Retina (tissue), 1 donor: Measurements from ENCODE around the gene PPBP.
A peak's percentile ranks its signal among the peaks of the same experiment; 100 is the strongest.

ENCODE experiments used
- DNase-seq: peaks from one replicate; pipeline ENCODE4 v3.0.0-alpha.2; 2016

PPBP gene

DNA sequence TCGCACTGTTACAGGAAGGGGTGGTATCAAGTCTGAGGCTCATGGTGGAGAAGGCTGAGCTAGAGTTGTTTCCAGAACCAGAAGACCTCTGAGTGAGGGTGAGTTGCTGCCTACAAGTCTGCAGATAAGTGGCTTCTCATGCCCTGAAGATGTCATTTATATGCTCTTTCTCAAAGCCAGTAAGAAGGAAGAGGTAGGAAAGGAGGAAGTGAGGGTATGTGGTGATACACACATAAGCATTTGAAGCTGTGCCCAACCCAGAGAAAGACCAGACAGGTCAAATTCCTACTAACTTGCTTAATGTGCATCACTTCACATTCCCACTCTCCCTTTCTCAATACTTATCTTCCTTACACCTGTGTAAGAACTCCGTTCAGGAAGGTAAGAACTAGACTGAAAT is at the start of gene PPBP:
Gene PPBP (minus strand): TSS at position 130 of the 400 bp plus-strand sequence. CDS start 87 bp downstream, at position 43.
- no peak for DNase-seq

DNA sequence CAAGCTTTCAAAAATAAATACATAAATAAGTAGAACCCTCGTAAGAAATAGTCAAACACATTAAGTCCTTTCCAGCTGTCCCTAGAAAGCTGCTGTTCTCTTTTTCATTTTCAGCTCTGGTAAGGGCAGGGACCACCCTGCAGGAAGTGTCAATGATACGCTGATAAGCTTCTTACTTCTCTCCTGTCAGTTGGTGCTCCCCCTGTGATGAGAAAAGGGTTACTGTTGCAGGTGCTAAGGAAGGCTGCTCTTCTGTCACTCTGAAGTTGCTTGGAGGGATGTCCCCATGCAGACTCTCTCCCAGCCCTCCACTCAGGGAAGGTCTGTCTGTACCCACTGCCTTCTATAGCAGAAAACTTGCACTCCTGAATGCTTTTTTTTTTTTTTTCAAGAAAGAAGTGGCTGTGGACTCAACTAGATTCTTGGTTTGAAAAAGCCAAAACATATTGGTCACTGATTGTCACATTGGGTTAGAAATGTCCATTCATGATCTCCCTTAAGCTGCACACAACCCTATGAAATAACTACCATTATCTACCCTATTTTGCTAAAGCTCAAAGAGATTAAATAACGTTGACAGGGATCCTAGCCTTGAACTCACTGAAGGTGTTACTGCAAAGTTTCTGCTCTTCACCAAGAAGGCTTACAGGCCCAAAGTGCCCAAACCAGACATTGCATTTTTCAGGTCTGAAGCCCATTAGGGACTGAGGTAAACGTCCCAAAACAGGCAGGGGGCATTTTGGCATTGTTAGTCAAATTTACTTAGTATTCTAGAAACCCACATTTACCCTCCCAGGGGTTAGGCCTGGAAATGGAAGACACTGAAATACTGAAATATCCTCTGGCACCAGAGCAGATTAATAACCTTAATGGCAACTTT is 49.3 kb upstream of the PPBP start:
- peak; percentile 21 for DNase-seq

DNA sequence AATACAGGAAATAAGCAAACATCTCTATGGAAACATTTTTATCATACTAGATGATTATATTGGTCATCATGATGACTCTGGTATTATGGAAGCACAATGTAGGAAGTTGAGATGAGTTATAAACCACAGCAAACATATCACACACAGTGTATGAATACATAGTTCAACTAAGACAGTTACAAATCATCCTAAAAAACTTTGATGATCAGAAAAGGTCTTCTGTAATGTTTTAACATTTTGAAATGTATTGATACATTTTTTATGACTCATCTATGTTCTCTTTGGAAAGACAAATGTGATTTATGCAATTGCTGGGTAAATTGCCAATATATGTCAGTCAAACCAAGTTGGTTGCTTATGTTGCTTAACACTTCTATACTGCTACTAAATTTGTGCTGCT is 45.7 kb upstream of the PPBP start:
- DNase-seq: no peak

DNA sequence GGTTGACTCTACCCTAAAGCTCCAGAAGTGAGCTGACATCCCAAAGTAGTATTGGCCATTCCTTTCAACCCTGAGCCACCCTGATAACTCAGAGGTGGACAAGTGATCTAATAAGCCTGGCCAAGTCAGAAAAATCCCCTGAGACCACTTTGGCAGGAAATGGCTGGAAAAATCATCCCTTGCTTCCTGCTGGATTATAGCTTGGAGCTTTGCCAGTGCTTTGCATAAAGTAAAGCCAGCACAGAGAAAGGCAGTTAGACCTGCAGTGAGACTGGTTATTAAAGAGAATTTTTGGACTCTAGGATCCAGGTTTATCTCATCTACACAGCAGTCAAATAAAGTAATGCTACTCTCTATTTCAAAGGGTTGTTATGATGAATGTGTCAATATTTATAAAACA is 44.1 kb upstream of the PPBP start:
- no peak for DNase-seq

DNA sequence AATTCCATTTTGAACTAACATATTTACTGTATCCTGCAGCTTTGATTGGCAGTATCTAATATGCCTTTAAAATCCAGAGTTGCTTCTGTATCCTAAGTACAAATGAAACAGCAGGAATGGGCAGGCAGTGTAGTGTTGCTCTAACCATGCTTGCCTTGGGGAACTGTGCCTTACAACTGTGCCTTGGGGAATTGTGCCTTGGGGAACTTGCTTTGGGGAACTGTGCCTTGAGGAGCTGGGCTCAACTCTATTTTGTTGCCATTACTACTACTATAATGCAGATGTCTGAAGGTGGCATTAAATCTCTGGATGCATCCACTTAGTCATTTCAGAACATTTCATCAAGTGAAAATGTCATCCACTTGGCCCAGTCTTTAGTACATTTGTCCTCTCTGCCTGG is 43.6 kb upstream of the PPBP start:
- no peak for DNase-seq

- no peak for DNase-seq
Measured at GRCh38 chr4:74030285-74030684, 42.3 kb upstream of the PPBP start.

DNA sequence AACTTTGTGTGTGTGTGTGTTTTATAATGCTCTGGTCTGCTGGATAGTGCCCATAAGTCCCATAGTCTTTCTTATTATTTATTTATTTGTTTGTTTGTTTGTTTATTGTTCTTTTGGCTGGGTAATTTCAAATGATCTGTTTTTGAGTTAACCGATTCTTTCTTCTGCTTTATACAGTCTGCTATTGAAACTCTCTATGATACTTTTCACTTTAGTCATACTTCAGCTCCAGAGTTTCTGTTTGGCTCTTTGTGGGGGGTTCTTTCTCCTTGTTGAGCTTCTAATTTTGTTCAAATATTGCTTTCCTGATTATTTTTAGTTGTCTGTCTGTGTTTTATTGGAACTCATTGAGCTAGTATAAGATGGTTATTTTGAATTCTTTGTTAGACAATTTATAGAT is 40.5 kb upstream of the PPBP start:
- DNase-seq: no peak

GRCh38 chr4:74023709-74024108 is 35.7 kb upstream of the PPBP start:
- DNase-seq: no peak

GRCh38 chr4:74021601-74022000 is 33.6 kb upstream of the PPBP start:
- DNase-seq: no peak

DNA sequence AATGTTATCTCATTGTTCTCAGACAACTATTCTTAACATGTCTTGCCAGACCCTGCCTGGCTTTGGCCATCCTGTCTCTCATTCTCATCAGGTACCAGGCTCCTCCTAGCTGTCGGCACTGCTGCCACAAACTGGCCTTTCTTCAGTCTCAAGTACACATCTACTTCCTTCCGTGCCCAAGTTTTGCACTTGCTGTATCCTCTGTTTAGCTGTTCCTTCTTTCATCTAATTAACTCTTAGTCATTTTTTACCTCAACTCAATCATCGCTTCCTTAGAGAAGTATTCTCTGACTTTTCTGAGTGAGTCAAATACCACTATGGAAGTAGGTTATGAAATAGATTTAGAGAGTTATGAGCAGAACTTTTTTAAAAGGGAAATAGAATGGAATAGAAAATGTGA is 30.8 kb upstream of the PPBP start:
- DNase-seq: no peak

GRCh38 chr4:74018116-74018515 is 30.1 kb upstream of the PPBP start:
- no peak for DNase-seq

DNA sequence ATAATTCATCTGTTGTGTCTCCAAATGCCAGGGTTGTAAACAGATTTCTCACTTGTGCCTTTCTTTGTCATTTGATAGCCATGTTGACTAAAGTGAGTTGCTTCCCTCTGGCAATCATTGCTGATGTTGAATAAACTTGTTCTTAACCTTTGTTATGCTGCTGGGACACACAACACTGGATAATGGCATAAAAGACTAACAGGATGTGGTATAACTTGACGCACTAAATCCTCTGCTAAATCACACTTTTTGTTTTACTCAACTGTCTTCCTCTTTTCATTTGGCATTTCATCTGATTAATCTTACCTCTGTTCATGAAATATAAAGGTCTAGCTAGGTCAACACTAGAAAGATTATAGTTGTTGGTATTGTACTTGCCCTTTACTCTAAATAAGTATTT is 28.1 kb upstream of the PPBP start:
- no peak for DNase-seq

- DNase-seq: no peak
Measured at GRCh38 chr4:74015126-74015780, 27.3 kb upstream of the PPBP start.

- DNase-seq: no peak
Measured at GRCh38 chr4:74014332-74014731, 26.3 kb upstream of the PPBP start.

DNA sequence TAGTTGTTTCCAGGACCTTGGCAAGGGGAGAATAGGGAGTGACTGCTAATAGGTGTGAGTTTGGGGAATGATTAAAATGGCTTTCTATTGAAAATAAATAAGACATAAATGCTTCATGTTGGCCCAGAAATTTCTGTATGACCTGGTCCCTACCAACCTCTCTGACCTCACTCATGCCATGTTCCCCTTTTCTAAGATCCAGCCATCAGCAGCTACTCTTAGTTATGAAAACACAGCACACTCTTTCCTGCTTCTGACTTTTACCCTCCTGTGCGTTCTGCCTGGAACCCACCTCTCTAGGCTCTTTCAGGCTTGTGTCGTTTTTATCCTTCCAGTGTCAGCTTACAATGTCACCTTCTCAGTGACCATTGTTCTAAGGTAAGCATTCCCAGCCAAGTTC is 25.3 kb upstream of the PPBP start:
- DNase-seq: no peak

DNA sequence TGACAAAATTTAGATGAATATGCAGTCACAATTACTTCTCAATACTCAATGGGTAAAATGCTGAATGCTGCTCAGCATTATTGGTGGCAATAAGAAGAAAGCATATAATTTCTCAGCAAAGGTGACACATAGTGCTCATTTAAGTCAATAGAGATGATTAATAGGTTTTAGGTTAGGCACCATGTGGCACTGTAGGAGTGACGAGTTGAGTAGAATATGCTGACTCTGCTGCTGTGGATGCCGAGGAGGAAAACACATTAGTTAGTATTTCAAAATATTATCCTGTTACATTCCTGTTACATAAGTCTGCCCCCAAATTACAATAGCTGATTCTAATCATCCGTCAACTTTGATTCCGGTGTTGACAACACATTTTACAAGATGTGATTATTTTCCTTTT is 24.1 kb upstream of the PPBP start:
- DNase-seq: no peak

DNA sequence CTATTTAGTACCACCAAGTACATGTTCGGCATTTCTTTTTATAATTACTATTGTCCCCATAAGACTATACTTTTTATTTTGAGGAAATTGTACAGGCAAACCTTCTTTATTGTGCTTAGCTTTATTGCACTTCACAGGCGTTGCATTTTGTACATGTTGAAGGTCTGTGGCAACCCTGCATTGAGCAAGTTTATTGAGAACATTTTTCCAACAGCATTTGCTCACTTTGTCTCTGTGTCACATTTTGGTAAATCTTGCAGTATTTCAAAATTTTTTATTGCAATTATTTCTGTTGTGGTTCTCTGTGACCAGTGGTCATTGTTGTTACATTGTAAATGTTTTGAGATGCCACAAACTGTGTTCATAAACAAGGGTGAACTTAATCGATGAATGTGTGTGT is 21.3 kb upstream of the PPBP start:
- no peak for DNase-seq

DNA sequence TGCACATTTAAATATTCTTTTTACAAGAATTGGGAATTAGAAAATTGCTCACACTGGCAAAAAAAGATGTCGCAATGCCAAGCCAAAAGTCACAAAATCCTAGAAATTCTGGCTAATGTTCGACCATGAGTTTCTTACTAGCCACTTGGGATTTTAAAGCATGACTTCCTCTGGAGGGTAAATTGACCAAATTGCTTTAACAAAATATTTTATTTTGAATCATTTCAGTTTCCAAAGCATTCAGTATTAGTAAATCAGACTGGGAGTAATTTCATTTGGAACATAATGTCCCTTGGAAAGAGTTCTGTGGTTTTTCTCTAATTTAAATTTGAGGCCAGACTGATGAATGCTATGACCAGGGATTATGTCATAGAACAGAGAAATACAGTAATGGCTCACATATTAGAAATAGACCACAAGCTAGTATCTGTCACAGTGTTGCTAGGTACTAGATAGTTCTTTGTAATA is 18.1 kb upstream of the PPBP start:
- no peak for DNase-seq

GRCh38 chr4:74005528-74005927 is 17.5 kb upstream of the PPBP start:
- no peak for DNase-seq

DNA sequence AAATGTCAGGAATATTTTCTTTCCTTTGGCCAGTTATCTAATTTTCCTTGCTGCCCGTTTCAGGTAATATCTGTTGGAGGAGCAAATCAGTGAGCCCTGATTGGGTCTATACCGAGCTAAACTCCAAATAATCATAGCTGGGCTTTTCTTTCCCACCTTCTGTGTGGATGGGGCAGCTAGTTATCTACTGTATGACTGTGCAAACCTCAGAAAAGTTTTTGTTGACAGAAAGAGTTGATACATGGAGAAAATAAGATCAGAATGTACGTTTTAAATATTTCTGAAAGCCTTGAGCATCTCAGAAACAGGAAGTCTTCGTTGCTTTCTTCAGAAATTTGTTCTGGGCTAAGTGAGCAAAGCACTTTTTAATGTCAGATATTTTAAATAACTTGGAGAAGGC is 16.7 kb upstream of the PPBP start:
- no peak for DNase-seq

GRCh38 chr4:74000301-74000700 is 12.3 kb upstream of the PPBP start:
- DNase-seq: no peak

GRCh38 chr4:73998040-73999011 is 10.3 kb upstream of the PPBP start, which contains the start of gene CXCL5:
CXCL5 (minus strand) TSS chr4:73998677; CDS start chr4:73998581, 96 bp downstream.
- peak; percentile 87 for DNase-seq

DNA sequence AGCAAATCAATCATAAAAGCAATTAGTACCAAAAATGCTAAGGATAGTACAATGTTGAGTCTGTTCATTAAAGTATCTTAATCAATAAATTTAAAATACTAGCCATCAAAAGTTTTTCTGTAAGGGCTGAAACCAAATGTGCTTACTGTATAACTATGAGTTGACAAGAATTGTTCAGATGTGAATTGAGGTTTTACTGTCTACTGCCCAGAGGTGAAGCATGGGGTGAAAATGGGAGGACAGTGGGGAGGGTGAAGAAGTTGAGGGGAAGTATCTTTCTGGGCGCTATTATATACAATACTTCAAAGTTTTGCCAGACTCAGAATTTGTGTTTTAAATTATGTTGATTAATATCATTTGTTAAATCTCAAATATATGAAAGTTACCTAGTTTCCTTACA is 4.1 kb upstream of the PPBP start:
- DNase-seq: no peak
